ENCODE data around the gene SERPINB12. TPM values are rescaled to one million over a fixed set of nuclear protein-coding genes. Genes with fewer than 3 reads are reported as not detected.

Gene SERPINB12
- total RNA-seq, 1 experiment from 2014 or later = not detected

GRCh38 chr18:63570721-63571120, 28.6 kb downstream of the SERPINB12 start:
- DNase-seq = no peak
- Histone ChIP-seq H3K4me1 (replicated peaks; ENCODE audit: insufficient read depth) (no peaks in the 10 kb centered on the region), H3F3A (ENCODE audit: insufficient read depth, low read depth) (0 out of 2 replicates have a peak, but pooled peaks cover 3% of the 10 kb centered on the region), H3K9me2 (ENCODE audit: insufficient read depth) (no peaks in the 10 kb centered on the region), H3K79me2 (ENCODE audit: low read depth) (no peaks in the 10 kb centered on the region), H4K20me1 (ENCODE audit: insufficient read depth) (no peaks in the 10 kb centered on the region), H3K27ac (no peak overlapping the region), H3K36me3 (ENCODE audit: low read depth) (no peaks in the 10 kb centered on the region), H3K4me2 (no peak overlapping the region), H3K4me3 (no peak overlapping the region), H3K27me3 (ENCODE audit: insufficient read depth, low read depth) (no peaks in the 10 kb centered on the region), H3K9me3 (ENCODE audit: insufficient read depth, low read depth) (no peaks in the 10 kb centered on the region), H2AFZ (no peak overlapping the region)
- BruUV-seq (replicated peaks) = no TSS peak
- intact Hi-C loops (cut with micrococcal nuclease; ENCODE audit: unreplicated experiment) = loop anchor here (10.0 kb wide), 1 partner anchor 246 kb away; no protein-coding TSS in a partner anchor
- CTCF ChIA-PET = no interaction called here
- POLR2A ChIA-PET (ENCODE audit: unreplicated experiment) = no interaction called here
- TF ChIP-seq EZH2 (IDR thresholded peaks at IDR 0.05; ENCODE audit: low read depth) = no peak
- TF ChIP-seq CTCF (conservative IDR thresholded peaks at IDR 0.05) = no peak

GRCh38 chr18:63575681-63576080, 33.5 kb downstream of the SERPINB12 start:
- H3F3A ChIP-seq (ENCODE audit: insufficient read depth, low read depth) = 0 out of 2 replicates have a peak, but pooled peaks cover 3% of the 10 kb centered on the region
- DNase-seq = peak in 1 of 2 experiments; percentile 35
- H3K4me3 ChIP-seq = no peak overlapping the region
- H3K79me2 ChIP-seq (ENCODE audit: low read depth) = no peaks in the 10 kb centered on the region
- H3K36me3 ChIP-seq (ENCODE audit: low read depth) = no peaks in the 10 kb centered on the region
- no peaks in the 10 kb centered on the region for H3K9me3 ChIP-seq (ENCODE audit: insufficient read depth, low read depth)
- H3K4me2 ChIP-seq = no peak overlapping the region
- TF ChIP-seq CTCF (conservative IDR thresholded peaks at IDR 0.05) (no peak), EZH2 (IDR thresholded peaks at IDR 0.05; ENCODE audit: low read depth) (no peak)
- H4K20me1 ChIP-seq (ENCODE audit: insufficient read depth) = no peaks in the 10 kb centered on the region
- intact Hi-C loops (cut with micrococcal nuclease; ENCODE audit: unreplicated experiment) = loop anchor here (5.0 to 10.0 kb wide), 2 partner anchors 167 to 251 kb away; no protein-coding TSS in a partner anchor
- no peak overlapping the region for H2AFZ ChIP-seq
- no TSS peak for BruUV-seq (replicated peaks)
- no peaks in the 10 kb centered on the region for H3K4me1 ChIP-seq (replicated peaks; ENCODE audit: insufficient read depth)
- no peaks in the 10 kb centered on the region for H3K27me3 ChIP-seq (ENCODE audit: insufficient read depth, low read depth)
- no peaks in the 10 kb centered on the region for H3K9me2 ChIP-seq (ENCODE audit: insufficient read depth)
- CTCF ChIA-PET = interaction anchor here (0.6 kb wide), 1 partner anchor 59 kb away, joined by 3 read pairs; no protein-coding TSS in a partner anchor
- no peak overlapping the region for H3K27ac ChIP-seq
- POLR2A ChIA-PET (ENCODE audit: unreplicated experiment) = no interaction called here

- BruUV-seq (replicated peaks) = no TSS peak
- H3K9me3 ChIP-seq (ENCODE audit: insufficient read depth, low read depth) = no peaks in the 10 kb centered on the region
- H3K4me2 ChIP-seq = no peak overlapping the region
- no peaks in the 10 kb centered on the region for H3K27me3 ChIP-seq (ENCODE audit: insufficient read depth, low read depth)
- H3K4me1 ChIP-seq (replicated peaks; ENCODE audit: insufficient read depth) = no peaks in the 10 kb centered on the region
- no peaks in the 10 kb centered on the region; the same call in 1 of the 2 replicates for H3K9me2 ChIP-seq (ENCODE audit: insufficient read depth)
- intact Hi-C loops (cut with micrococcal nuclease; ENCODE audit: unreplicated experiment) = loop anchor here (1.0 to 10.0 kb wide), 5 partner anchors 60 to 270 kb away; no protein-coding TSS in a partner anchor
- 0 out of 2 replicates have a peak, but pooled peaks cover 3% of the 10 kb centered on the region for H3F3A ChIP-seq (ENCODE audit: insufficient read depth, low read depth)
- TF ChIP-seq EZH2 (IDR thresholded peaks at IDR 0.05; ENCODE audit: low read depth) (no peak), CTCF (conservative IDR thresholded peaks at IDR 0.05) (peak; percentile 90)
- no peaks in the 10 kb centered on the region for H4K20me1 ChIP-seq (ENCODE audit: insufficient read depth)
- DNase-seq = peak in 1 of 2 experiments; percentile 20
- no peak overlapping the region for H2AFZ ChIP-seq
- POLR2A ChIA-PET (ENCODE audit: unreplicated experiment) = interaction anchor here (0.5 to 0.6 kb wide), 2 partner anchors 26 to 163 kb away, joined by 3 to 16 read pairs; no protein-coding TSS in a partner anchor
- no peaks in the 10 kb centered on the region for H3K36me3 ChIP-seq (ENCODE audit: low read depth)
- H3K79me2 ChIP-seq (ENCODE audit: low read depth) = no peaks in the 10 kb centered on the region
- CTCF ChIA-PET = interaction anchor here (0.9 to 1.6 kb wide), 5 partner anchors 58 to 163 kb away, joined by 3 to 9 read pairs (median 4); no protein-coding TSS in a partner anchor
- H3K4me3 ChIP-seq = no peak overlapping the region
- no peak overlapping the region for H3K27ac ChIP-seq
Observed at GRCh38 chr18:63578357-63578958, 36.3 kb downstream of the SERPINB12 start.

All from PC-9 (cell line).